ENCODE measurements around the gene GBX2.

Gene GBX2

DNA sequence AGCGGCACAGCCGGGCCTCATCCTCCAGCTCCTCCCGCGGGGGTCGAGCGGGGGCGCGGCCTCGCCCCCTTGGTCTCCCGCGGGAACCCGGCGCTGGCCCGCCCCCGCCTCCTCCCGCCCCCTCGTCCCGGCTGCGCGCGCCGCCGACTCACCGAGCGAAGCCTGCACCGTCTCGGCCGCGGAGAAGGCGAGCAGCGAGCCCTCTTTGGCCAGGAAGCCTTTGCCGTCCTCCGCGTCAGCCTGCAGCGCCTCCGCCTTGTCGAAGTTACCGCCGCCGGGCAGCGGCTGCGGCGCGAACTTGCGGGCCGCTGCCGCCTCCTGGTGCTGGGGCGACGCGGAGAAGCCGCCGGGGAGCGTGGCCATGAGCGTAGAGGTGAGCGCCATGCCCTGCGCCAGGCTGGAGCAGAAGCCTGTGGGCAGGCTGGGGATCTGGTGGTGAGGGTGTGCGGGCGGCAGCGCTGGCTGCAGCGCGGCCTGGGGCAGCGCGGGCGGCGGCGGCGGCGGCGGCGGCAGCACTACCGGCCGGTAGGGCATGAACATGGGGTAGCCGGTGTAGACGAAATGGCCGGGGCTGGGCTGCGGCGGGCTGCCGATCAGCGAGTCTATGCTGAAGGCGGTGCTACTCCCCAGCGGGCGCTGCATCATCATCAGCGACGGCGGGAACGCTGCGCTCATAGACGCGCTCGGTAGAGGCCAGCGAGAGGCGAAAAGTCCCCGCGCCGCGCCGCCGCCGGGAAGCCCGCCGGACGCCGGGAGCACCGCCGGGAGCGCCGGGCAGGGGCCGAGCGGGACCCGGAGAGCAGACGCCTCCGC lies 683 bp downstream of the GBX2 start:
- peak in 1 of 5 experiments; percentile 25 for DNase-seq

DNA sequence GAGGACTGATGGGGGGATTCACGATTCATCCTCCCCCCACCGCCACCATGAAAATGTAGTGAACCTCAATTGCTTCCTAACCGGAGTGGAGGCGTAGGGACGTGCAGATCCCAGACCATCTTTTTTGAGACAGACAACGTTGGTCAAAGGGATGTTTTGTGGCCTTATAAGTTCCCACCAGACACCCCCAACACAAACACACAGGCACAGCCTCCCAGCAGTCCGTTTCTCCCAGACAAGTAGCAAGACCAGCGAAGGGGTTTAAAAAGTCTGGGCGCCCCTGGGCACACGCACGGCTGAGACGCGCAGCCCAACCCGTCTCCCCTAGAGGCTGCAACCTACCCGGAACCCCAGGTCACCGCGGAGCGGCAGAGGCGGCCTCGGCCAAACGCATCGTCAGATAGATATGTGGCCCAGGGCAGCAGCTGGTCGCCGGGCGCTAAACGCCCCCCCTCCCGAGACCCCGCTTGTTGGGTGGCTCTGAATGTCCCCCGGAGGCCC lies 1.3 kb downstream of the GBX2 start:
- DNase-seq = no peak

DNA sequence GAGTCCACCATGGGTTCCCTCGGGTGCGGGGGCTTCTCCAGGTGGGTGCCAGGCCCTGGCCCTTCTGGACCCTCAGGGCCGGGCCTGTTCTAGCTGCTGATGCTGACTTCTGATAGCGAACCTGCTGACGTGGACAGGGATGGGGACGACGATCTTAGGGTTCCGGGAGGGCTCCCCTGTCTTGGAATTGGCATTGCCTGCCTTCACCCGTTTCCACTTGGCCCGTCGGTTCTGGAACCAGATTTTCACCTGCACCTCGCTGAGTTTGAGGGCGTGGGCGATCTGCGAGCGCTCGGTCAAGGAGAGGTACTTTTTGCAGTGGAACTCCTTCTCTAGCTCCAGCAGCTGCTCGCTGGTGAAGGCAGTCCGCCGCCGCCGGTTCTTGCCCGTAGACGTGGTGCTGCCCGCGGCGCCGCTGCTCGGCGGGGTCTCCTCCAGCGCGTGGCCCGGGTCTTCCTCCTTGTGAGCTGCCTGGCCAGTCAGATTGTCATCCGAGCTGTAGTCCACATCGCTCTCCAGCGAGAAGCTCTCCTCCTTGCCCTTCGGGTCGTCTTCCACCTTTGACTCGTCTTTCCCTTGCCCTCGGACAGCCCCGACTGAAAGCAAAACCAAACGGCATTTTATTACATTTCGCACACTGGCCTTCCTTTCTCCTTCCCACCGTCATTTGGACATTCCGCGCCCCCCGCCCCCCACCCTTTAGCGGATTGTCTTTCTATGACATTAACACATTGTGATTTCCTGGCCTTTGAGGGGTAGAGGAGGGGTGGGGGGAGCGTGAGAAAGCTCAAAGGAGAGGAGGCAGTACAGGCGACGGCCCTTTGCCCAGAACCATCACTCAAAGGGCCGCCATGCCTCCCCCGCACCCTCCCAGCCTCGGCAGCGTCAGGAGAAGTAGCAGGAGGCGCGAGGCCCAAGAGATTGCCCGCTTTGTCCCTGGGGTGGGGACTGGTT lies 2.1 kb downstream of the GBX2 start:
- no peak for DNase-seq

DNA sequence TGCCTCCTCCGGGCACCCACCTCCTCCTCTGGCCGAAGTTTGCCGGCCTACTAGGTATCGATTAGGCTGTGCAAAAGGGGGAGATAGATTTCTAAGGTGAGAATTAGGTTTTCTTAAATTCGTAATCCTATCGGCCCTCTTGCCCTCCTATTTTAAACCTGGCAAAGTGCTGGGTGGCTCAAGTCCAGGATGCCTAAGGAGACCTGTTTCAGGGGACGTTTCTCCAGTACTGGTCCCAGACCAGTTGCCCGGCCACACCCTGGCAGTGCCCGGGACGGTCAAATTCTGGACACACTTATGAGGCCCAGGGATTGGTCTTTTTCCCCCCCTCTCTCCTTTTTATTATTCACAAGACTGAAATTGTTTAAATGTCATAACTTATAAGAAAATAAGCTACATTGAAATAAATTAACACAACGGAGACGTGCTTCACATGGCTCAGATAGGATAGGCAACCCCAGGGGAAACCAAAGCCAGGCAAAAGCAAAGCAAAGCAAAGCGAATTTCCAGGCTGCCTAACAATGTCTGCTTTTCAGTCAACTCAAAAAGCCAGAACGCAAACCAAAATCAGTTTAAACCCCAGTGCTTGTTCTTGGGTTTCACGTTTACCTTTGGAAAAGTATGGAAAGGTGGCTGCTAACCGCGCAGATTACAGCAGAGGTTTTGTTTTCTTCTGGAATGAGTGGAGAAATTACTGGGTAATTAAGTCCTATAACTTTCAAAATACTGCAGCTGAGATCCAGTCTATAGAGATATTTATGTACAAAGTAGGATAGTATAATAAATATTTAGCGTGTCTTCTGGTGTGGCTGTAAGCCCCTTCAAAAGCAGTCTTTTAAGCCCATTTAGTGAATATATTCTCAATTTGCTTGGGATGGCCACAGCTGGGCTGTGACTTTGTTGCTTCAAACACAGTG lies 3.0 kb downstream of the GBX2 start:
- no peak for DNase-seq

DNA sequence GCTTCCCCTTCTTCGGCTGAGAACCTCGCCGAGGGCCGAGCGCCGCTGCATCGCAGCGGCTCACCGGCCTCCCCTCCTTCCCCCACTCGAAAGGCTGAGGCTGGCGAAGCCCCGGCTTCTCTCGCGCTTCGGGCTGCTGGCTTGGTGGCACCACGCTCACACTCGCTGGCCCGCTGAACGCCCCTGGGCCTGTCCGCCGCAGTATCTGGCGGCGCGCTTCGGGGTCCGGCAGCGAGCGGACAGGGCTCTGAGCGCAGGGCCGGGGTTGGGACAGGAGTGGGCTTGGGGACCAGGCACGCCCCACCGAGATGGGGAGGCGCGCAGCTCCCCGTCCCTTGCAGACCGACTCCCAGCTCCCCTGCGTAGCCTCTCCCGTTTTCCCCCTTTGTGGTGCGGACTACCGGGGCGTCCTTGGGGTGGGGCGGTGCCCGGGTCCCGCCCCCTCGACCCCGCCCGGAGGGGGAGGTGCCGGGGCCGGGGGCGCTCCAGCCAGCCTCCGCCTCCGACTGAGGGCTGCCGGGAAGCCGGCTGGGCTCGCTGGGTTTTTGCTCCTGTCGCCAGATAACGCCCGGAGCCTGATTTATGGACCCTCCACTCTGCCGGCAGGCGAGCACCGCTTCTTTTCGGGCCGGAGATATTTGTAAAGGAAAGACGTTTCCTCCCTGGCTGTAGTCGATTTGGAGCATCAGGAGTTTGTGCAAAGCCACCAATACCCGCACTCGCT lies 3.8 kb downstream of the GBX2 start:
- DNase-seq = no peak

DNA sequence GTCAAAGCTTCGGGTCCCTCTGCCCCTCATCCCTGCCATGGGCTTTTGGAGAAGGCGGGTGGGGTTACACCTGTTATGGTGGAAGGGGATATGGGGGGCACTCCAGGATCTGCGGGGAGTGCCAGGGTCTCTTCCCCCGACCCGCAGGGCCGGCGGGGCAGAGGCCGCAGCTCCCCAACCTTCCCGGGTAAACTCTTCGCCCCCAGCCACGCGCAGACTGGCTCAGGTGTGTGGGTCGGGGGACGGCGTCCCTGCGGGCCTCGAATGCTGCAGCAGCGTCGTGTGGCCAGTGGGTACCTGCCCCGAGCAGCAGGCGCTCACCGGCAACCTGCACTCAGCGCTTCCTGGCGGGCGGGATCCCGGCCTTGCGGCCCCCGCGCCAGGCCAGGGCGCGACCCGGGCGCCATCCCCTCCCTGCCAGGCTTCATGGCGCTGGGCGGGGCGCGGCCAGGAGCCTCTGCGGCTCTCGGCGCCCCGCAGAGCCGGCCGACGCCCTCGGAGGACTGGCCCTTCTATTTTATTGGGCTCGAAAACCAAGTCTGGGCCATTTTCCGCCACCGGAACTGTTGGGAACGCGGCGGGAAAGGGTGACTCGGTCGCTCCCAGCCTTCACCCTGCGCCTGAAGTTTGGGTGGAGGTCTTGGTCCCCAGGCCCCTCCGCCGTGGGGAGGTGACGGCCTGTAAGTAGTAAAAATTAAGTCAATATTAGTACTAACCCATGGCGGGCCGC lies 4.5 kb downstream of the GBX2 start:
- DNase-seq = no peak

DNA sequence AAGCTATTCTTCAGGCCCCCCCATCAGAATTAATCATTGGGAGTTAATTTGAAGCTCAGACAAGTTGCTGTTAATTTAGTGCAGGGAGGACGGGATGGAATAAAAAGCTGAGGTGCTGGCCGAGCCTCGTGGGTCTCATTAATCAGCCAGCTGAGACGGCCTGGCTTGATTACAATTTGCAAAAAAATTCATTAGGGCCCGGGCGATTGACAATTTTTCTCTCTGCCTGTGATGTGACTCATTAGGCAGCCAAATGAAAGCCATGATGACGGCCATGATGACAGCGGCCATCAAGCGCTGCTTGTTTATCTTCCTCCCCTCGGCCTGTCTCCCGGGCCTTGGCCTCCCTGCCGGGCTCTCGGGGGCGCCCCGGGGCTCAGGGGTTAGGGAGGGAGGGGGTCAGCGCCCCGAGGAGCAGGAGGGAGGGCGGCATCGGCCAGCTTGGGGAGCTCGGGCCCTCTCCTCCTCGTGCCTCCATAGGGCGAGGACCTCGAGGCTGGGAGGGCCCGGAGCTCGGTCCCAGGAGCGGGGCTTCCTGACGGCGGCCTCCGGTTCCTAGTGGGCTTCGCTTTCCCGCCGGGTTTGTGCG lies 5.2 kb downstream of the GBX2 start:
- DNase-seq = no peak

DNA sequence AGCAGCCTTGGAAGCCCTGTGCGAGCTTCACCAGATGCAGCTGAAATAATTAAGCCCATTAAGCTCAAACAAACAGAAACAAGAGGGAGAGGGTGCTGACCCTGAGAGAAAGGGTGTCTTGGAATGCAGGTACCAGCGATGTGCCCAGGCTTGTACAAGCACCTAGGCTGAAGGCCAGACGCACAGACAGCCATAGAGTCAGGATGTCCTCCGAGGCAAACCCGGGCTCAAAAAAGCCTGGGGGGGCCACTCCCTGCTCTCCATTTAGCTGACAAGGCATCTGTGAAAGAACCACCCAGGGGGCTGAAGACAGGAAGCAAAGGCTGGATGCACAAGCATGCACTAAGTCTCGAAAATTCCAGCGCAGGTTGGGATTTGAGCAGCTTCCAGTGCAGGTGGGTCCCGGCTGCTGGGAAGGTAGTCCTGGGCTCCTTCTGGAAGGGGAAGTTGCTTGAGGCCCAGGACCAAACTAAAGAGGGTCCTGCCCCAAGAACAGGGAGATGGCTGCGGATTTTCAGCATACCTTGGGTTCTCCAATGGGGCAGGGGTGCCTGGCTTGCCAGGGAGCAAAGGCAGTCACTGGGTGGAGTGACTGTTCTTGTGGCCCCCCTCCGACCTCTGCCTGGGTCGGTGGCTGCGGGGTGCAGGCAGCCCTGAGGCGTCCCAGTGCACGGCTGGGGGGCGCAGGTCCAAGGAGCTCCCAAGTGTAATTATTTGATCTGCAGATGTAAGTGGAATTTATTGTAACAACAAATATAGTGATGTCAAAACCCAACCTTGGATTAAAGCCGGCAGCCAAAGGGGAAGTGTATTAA lies 5.9 kb downstream of the GBX2 start:
- DNase-seq = no peak

DNA sequence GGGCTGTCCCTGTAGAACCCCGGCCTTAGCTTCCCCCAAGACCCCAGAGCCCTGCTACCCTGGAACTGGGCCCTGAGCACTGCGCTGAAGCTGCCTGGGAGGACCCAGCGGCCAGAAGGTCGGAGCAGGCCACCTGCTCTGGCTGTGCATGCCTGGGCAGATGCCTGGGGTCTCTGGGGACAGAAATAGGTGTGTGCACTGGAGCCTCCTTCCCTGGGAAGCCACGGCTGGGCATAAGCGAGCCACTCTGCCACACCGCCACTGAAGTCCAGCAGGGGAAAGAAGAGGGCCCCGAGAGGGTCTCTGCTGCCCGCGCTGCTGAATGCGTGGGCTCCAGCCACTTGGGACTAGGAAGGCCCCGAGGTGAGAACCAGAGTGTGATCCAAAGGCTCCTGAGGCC lies 6.7 kb downstream of the GBX2 start:
- DNase-seq = no peak

DNA sequence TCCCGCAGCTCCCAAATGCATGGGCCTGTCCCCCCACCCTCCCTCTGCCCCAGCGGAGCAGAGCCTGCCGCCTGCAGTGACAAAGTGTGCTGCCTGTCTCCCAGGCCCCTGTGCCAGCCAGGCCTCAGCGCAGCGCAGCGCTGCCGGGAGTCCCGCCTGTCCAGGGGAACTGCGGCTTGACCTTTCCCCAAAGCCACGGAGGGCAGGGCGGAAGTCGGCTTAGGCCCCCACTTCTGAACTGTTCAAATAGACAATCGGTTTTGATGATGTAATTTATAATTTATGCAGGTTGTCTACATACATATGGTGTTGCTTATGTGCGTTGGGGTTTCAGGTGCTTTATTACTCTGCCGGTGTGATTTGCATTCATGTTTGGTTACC lies 7.1 kb downstream of the GBX2 start:
- DNase-seq = no peak

DNA sequence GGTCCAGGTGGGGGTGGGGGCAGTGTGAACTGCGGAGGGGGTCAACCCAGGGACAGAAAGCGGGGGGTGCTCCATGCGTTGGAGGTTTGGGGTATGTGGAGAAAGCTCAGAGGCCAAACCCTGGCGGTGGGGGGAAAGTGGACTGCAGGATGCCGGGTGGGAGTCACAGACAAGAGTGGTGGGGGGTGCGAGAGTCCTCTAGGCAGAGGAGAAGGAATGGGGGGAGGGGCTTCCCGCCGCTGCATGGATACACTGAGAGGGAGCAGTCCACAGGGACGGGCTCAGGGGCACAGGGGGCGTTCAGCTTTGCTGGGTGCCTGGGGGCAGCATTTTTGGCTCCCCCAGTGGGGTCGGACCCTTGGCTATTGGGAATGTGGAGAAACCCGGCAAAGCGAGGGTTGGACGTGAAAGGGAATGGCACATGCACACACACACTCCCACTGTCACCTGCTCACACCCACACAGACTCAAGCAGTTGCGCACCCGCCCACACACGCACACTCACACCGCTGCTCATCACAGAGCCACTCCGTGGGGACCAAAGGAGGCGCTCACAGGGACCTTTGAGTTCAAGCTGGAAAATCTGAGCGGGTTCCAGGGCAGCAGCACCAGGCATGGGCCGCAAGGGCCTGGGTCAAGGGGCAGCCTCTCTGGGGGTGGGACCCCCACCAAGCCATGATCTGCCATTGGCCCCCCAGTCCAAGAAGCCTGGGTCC lies 7.7 kb downstream of the GBX2 start:
- no peak for DNase-seq

DNA sequence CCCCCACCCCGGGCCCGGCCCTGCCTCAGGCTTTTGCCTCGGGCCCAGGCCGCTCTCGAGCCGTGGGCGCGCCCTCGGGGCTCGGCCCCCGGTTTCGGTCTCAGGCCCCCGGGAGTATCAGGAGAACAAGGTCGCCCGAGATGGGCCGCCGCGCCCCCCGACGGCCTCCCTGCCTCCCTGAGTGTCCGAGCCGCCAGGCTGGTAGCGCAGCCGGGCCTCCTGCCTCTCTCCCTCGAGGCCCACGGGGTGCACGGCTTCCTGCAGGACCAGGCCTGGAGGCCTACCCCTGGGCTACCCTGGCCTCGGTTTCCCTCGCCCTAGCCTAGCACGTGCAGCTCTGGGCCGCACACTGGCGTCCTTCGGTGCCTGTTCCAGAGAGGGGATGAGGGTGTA lies 8.4 kb downstream of the GBX2 start:
- DNase-seq = no peak

DNA sequence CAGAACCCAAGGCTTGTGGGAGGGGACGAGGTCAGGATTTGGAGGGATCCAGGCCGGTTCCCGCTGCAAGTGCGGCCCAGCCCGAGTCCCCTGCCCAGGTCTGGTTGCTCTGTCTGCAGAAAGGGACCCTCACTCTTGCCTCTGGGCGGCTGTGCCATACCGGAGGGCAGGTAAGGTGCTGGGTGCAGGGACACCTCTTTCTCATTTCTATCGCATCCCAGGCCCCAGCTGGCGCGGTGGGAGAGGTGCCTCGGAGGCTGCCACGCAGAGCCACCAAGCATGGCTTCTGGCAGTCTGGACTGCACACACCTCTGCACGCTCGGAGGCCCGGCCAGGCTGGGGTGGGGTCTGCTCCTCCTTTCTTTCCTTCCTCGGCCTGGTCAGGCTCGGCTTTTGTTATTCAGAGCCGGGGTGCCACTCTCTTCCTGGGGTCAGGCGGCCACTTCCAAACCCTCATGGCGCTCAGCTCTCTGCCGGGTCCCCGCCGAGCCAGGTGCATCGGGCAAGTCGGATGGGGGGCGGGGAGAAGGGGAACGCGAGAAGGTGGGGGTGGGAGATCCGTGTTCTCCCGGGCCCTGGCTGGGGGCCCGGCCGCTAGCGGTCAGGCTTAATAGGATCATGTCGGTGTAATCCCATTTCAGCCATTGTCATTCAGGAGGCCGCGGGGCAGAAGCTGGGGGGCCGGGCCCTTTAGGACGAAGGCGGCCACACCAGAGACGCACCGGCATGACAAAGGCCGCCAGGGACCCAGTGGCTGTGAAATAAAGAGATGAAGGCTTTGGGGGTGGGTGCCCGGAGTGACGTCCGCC lies 9.0 kb downstream of the GBX2 start:
- DNase-seq = no peak

DNA sequence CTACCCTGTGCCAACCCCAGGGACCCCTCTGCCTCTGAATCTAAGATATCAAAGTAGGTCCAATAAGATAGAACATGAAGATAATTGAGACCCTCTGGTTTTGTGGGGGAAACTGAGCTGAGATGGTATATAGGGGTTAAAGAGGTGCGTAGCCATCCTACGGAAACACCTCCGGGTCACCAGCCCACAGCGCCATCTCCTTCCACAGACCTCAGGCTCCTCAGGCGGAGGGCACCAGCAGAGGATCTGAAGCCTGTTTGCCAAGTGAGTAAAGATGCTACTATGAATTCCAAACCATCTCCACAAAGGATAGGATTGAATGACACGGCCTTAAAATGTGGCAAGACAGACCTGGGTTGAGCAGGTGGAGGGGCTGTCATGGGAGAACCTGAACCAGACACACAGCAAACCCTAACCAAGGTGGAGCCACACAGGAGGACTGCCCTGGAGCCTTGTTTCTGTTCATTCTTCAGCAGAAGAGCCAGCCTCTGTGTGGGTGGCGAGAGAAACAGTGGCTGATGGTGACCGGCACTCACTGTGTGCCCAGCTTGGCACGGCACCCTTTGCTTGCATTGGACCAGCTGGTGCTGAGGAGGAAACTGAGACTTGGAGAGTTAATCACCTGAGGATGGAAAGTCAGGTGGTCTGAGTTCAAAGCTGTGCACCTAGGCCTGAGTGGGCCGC lies 10.2 kb downstream of the GBX2 start:
- no peak for DNase-seq

DNA sequence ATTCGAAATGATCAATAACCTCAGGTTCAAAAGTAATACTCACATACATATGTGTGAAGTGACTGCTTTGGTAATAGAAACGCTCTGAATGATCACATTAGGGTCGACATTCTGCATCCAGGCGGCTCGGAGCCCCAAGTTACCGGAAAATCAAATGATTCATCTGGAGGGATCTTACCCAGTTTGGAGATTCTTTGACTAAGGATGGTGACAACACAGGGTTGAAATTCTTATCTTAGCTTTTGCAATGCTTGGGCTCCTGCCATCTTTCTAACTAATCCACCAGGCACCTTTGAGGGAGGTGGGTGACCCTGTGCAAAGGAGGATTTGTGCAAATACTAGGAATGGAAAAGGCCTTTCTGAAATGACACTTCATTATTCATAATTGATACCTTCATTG lies 10.8 kb downstream of the GBX2 start:
- no peak for DNase-seq

DNA sequence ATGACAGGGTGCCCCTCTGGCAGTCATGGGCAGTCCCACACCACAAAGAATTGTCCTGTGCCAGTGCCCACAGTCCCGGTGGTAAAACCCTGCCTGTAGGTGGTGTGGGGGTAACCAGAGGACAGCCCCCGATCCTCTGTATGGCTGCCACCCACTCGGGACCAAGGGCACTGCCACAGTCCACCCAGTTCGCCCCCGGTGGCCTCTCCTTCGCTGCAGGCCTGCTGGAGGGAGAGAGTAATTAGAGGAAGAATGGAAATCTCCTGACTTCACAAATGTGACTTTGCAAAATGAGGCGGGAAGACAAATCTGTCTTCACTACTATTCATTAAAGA lies 11.4 kb downstream of the GBX2 start:
- no peak for DNase-seq

DNA sequence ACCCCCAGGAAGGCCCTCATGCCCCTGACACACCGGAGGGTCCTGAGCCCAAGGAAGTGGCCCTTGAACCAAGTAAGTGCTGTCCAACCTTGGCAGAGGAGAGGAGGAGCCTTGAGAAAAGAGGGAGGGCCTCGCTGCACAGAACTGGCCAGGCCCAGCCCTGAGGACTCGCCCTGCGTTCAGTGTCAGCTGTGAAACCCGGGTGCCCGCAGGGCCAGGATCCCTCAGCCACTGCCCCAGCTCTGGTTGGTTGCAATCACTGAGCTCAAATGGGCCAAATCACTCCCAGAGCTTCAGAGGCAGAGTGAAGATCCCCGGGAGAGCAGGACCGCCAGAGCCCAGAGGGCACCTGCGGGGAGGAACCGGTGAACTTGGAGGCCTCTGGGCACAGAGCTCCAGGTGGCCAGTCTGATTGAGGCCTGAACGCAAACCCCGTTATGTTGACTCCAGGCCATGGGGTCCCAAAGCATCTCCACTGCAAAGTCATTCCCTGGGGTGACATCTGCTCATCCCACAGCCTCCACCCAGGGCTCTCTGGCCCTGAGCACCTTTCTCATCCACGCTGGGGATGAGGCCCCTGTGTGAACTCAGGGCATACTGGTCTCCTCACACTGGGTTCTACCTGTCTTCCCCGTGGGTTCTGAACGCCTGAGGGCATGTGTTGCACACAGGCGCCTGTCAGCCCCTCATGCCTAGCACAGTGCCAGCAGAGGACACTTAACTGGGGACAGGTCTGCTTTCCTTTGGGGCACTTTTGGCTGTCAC lies 11.9 kb downstream of the GBX2 start:
- no peak for DNase-seq
